T47D (cell line): ENCODE data around the gene PRKN.
A peak's percentile ranks its signal among the peaks of the same experiment; 100 is the strongest.

ENCODE experiments used
- DNase-seq, 2 experiments: peaks; one replicate each; pipeline versions ENCODE4 v3.0.0 to v3.0.0-alpha.2; 2011 to 2012; ENCODE audit warnings: low read depth in 1 of 2, low spot score in 1 of 2
- JUND ChIP-seq: IDR thresholded peaks from 2 replicates; pipeline ENCODE4 v1.6.1; 2012; ENCODE audit warnings: low read depth
- in situ Hi-C: cut with HindIII; loops from 2 replicates; pipeline ENCODE4 v1.10.0; 2016; ENCODE audit warnings: low sequenced_read_pairs, low pct_unique_long_range_greater_than_20kb

The PRKN gene

GRCh38 chr6:161356167-161356854, 1371.3 kb downstream of the PRKN start:
- TF ChIP-seq JUND = no peak
- in situ Hi-C loops = no loop called here
- DNase-seq = no peak

DNA sequence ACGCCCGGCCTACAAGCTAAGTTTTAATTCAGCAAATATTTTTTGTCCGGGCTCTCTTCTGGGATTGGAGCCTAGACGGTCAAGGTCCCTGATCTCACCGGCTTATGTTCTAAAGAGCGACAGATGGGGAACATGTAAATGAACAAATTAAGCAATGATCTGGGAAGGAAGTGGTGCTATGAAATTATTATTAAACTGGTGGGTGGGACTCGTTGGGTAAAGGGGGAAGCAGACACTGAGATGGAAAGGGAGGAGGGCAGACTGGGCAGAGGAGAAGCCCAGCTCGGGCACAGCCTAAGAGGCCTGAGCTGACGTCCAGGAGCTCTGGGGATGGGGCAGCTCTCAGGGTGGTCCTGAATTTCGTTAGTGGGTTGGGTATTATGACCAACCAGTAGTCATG, 1371.9 kb downstream of the PRKN start:
- in situ Hi-C loops = no loop called here
- DNase-seq = no peak
- TF ChIP-seq JUND = no peak

GRCh38 chr6:161354956-161355355, 1372.6 kb downstream of the PRKN start:
- in situ Hi-C loops = no loop called here
- no peak for DNase-seq
- no peak for TF ChIP-seq JUND

DNA sequence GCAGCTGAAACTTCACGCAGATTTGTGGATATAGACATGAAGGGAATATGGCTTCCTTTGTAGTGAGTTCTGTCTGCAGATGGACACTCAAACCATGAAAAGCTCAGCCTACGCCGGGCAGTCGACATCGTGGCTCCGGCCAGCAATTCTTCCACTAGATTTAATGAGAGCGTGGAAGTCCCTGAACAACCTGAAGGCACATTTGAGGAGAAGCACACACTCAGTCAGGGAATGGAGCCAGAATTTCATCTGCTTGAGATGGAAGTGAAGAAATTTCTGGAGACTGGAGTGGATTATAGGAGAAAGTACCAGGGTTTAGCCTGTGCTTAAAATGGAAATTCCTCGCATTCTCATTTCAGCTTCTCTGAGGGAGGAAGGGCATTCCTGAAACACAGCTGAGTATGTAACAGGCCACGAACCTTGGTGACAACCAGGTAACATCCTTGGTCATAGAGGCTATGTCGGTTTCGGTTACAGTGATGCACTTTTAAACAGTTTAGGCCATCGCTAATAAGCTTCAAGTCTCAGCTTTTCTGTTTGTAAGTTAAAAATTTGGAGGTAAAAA, 1373.2 kb downstream of the PRKN start:
- no peak for DNase-seq
- in situ Hi-C loops = no loop called here
- no peak for TF ChIP-seq JUND

DNA sequence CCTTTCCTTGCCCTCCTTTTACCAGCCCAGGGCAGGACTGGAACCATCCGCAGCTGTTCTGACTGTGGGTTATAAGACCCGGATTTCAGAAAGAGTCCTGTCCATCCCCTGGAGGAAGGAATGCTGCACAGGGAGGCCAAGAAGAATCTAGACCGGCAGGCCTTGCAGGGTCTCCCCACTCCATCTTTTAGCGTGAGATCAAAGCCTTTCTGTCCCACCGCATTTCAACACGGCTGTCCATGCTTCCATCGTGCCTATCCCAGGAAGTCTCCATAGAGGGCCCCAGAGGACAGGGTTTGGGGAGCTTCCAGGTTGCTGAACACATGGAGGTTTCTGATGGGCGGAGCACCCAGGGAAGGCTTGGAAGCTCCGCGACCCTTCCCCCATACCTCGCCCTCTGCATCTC, 1374.4 kb downstream of the PRKN start:
- no peak for TF ChIP-seq JUND
- DNase-seq = peak in 1 of 2 experiments; percentile 74
- in situ Hi-C loops = no loop called here

DNA sequence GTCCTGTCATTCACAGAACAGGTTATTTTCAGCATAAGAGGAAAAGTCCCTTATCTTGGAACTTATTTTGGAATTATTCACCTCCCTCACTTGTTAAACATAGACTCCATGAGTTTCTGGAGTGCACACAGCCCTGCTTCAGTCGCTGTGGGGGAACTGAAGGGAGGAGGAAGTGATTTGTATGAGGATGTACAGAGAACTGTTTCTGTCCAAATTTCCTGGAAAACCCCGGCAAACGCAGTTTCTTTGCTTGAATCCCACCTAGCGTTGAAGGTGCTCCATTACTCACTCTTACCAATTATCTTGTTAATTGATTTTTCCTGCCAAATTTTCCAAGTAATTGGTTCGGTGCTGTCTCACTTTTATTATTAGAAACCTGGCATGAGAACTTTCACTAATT, 1375.7 kb downstream of the PRKN start:
- no peak for TF ChIP-seq JUND
- no peak for DNase-seq
- in situ Hi-C loops = no loop called here

DNA sequence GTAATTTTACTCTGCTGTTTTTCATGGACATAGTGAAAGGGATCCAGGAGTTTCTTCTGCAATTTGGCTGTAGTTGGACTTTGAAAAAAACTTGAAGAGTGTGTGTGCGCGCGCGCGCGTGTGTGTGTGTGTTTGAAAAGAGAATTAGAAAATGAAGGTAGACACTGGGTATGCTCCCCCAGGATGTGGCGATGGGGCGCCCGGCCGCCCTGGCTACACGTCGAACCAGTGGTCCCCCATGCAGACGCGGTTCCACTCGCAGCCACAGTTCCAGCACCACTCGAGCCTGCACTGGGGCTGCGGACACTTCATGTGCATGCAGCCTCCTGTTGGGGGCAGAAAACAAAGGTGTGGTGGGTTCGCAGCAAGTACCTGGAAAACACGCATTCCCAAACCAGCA, 1377.7 kb downstream of the PRKN start:
- no peak for DNase-seq
- TF ChIP-seq JUND = no peak
- in situ Hi-C loops = no loop called here

- in situ Hi-C loops = no loop called here
- TF ChIP-seq JUND = no peak
- DNase-seq = no peak
Observed at GRCh38 chr6:161348628-161348994, 1379.0 kb downstream of the PRKN start.

DNA sequence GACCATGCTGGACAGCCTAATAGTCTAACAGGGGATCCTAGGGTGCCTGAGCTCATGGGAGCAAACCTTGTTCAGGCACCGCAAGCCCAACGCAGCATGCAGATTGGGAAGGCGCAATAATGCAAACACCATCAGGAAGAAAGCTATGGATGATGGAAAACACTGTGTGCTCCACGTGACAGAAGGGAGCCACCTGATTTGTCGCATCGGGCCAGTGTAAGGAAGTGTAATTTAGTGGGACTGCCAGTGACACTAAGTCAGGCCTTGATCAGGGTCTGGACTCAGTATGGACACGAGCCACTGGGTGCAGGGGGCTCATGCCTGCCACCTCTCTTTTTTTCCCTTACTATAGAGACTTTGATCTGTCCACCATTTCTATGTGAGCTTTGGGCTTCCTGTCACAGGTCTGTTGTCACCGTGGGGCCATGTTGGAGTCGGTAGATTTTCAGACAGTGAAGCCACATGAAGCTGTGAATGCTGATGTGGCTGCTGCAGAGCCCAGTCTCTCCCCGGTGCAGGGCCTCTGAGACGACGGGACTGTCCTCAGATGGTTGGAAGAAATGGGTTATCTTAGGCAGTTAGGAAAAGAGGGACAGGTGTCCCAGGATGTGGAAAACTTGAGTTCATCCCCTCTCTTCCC, 1379.5 kb downstream of the PRKN start:
- in situ Hi-C loops = no loop called here
- TF ChIP-seq JUND = no peak
- no peak for DNase-seq

GRCh38 chr6:161347125-161347524, 1380.4 kb downstream of the PRKN start:
- no peak for TF ChIP-seq JUND
- in situ Hi-C loops = no loop called here
- no peak for DNase-seq

GRCh38 chr6:161346717-161347116, 1380.8 kb downstream of the PRKN start:
- no peak for DNase-seq

GRCh38 chr6:161344626-161345025, 1382.9 kb downstream of the PRKN start:
- no peak for DNase-seq
- TF ChIP-seq JUND = no peak
- in situ Hi-C loops = no loop called here

More at GRCh38 chr6:161346717-161347116, 1380.8 kb downstream of the PRKN start:
- in situ Hi-C loops = no loop called here
- TF ChIP-seq JUND = no peak

DNA sequence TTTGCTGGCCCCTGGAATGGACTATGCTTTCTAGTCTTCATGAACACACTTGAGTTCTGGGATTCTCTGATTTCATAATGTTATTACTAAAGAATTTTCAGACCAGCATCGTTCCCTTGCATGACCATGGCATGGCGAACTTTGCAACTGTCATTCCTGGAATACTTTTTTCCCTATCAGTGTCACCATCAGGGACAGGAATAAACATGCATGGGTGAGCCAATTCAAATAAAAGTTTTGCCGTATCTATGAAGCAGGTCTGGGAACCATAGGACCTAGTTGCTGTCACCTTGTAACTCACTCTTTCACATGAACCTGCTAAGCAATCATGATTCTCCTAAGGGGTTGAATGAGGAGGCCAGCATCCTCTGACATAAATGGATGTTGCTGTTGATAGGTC, 1385.5 kb downstream of the PRKN start:
- TF ChIP-seq JUND = no peak

More for the DNA sequence above, 1385.5 kb downstream of the PRKN start:
- in situ Hi-C loops = no loop called here
- peak in 1 of 2 experiments; percentile 91 for DNase-seq
